HG03280 (cell line): ENCODE results near the gene POLQ.
"Not testable (repeated sequence)": the region's sequence is repeated elsewhere in the genome, so short reads cannot be mapped to it uniquely, and the experiment has no call there.

ENCODE experiments used
- ATAC-seq: cut with Tn5 transposase; IDR thresholded peaks from one replicate; pipeline ENCODE4 v1.9.1; 2021; ENCODE audit warnings: mild to moderate bottlenecking, moderate library complexity; ENCODE audit not compliant: unreplicated experiment

POLQ gene

DNA sequence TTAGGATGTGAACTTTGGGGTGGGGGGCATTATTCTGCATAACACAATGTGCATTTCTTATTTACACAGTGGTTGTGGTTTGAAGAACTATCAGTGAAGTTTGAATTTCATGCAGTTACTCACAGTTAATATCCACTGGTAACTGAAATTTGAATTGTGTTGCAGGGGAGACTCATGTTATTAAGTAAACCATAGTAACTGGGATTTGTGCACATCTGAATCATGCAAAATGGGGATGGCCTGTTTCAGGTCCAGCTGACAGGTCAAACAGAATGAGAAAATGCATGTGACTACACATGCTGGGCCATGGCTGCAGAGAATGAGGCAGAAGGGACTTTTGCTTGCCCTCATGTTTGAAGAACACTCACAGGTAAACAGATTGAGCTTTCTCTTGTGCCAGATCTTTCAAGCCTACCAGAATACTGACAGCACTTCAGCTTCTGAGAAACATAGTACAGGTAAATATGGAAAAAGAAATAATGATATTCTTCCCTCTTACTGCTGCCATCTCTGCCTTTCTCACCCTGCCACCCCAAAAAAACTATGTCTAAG is 115.0 kb downstream of the POLQ start:
- no peak for ATAC-seq

DNA sequence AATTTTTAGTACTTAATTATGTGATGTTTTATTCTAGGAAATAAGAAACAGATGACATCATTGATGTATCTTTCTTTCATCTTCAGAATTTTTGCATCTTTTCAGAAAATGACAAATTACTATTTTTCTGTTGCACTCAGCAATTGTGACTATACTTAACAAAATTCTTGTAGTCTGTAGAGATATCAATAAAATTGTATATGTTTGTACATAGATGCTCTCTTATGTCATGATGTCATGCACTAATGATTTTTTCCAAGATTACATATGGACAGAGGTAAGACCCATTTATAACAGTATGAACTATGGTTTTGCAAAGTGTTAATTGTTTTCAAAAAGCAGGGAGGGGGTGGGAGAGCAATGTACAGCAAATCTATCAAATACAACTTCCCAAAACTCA is 121.2 kb downstream of the POLQ start:
- ATAC-seq: no peak

GRCh38 chr3:121418182-121418581 is 127.6 kb downstream of the POLQ start:
- no peak for ATAC-seq

DNA sequence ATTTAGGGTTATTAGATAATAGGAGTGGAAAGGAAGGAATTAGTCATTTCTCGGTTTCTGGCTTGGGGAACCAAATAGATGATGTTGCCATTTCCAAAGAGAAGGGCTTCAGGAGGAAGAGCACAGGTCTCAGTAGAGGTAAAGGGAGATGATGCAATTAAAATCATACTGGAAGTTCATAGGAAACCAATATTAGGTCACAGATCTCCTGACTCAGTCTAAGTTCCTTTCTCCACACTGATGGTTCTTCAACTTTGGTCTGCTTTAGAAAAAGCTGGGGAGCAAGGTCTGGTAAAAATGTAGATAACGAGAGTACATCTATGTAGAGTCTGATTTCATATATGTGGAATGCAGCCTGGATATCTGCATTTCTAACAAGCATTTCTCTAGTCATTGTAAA is 130.9 kb downstream of the POLQ start:
- no peak for ATAC-seq

DNA sequence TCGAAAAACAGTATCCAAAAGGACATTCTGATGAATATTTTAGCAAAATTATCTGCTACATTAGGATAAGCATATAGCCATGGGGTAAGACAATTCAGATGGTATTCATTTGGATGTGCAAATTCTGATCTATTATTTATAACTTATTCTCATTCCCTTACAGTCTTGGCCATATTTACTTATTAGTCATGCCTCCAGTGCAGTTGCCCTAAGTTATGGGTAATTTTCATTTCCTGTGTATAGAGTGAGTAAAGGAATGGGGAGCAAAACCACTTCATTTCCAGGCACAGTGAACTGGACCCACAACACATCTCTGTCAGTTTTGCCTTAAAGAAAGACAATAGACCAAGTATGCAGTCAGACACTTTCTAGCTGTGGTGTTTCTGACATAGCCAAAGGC is 134.3 kb downstream of the POLQ start:
- no peak for ATAC-seq

DNA sequence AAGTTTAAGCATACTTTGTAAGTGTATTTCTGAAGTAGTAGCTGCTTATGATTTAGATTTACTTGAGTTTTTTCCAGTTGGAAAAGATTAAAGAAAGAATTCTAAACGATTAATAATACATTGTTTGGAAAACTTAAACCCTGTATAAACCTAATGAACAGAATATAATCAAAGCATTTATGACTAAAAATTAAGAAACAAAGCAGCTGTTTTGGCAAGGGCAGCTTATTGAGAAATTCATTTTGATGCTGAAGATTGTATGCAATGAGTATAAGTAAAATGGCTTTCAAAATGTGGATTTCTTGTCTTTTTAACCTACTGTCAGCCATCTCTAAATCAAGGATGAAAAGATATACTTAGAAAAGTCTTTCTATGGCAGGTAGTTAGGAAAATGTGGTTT is 140.2 kb downstream of the POLQ start:
- no peak for ATAC-seq

- ATAC-seq: no peak
Measured at GRCh38 chr3:121399820-121400219, 146.0 kb downstream of the POLQ start.

GRCh38 chr3:121398051-121398450 is 147.7 kb downstream of the POLQ start:
- not testable (repeated sequence) for ATAC-seq

DNA sequence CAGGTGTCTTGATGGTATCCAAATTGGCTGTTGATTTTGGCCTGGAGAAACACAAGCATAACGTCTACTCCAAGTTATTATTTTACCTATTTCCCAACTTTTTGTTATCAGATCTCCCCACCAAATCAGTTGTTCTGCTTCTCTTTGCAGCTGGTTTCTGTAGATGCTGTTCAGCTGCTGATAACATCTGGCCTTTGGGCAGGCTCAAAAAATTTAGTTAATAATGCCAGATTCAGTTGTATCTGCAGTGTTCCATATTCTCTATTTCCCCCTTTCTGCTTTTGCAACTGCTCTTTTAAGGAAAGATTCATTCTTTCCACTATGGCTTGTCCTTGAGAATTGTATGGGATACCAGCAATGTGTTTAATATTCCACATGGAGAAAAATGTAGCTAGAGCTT is 149.8 kb downstream of the POLQ start:
- ATAC-seq: not testable (repeated sequence)

GRCh38 chr3:121388308-121388707 is 157.5 kb downstream of the POLQ start:
- not testable (repeated sequence) for ATAC-seq
